CD4-positive, alpha-beta T cell (primary cell): Measurements from ENCODE around the gene BCL2L1. TPM values are rescaled to one million over a fixed set of nuclear protein-coding genes. Genes with fewer than 3 reads are reported as not detected.
A peak's percentile ranks its signal among the peaks of the same experiment; 100 is the strongest.
"Not testable (repeated sequence)": the region's sequence is repeated elsewhere in the genome, so short reads cannot be mapped to it uniquely, and the experiment has no call there.

Experiments
- ATAC-seq: fragments of 200-7000 bp; cut with Tn5 transposase; one replicate; pipeline ENCODE4 v1.10.0; 2022; ENCODE audit warnings: mild to moderate bottlenecking; ENCODE audit not compliant: poor library complexity
- CTCF ChIA-PET: fragments of 350-600 bp; sonication (Branson Sonifier 250); formaldehyde crosslinking; loops from one replicate; lab custom pipeline; 2021; ENCODE audit warnings: antibody characterized with exemption, inconsistent platforms; lab: Charles Lee
- POLR2A ChIA-PET: fragments of 350-600 bp; sonication (Branson Sonifier 250); formaldehyde crosslinking; loops from one replicate; lab custom pipeline; 2021; ENCODE audit warnings: antibody characterized with exemption, inconsistent platforms; lab: Charles Lee
- DNase-seq, 14 experiments: peaks; one replicate each; pipeline ENCODE4 v3.0.0-alpha.2; 2013 to 2020; ENCODE audit warnings: mixed read lengths in 2 of 14
- H3K27ac ChIP-seq, 2 donors: one replicate each; pipeline versions ENCODE4 v1.5.1 to v1.7.0; 2013; ENCODE audit warnings: low read length in 2 of 2, low read depth in 1 of 2, mild to moderate bottlenecking in 1 of 2
- H3K27me3 ChIP-seq, 2 experiments: 1 replicate in 1 of 2; 2 replicates in 1 of 2; pipeline versions ENCODE4 v1.6.1 to v1.7.0; 2013; ENCODE audit warnings: low read length in 2 of 2, control low read depth in 1 of 2, mild to moderate bottlenecking in 1 of 2, moderate library complexity in 1 of 2; ENCODE audit not compliant: insufficient read depth in 2 of 2, control insufficient read depth in 1 of 2
- H3K36me3 ChIP-seq: one replicate; pipeline ENCODE4 v1.6.1; 2013; ENCODE audit warnings: low read length, control low read depth; ENCODE audit not compliant: insufficient read depth
- H3K4me1 ChIP-seq: one replicate; pipeline ENCODE4 v1.6.1; 2013; ENCODE audit warnings: low read length, control low read depth; ENCODE audit not compliant: insufficient read depth
- H3K4me3 ChIP-seq: one replicate; pipeline ENCODE4 v1.5.1; 2013; ENCODE audit warnings: mild to moderate bottlenecking, low read length, moderate library complexity
- H3K9me3 ChIP-seq, 2 experiments: 1 replicate in 1 of 2; 2 replicates in 1 of 2; pipeline versions ENCODE4 v1.6.1 to v1.7.0; 2013; ENCODE audit warnings: low read length in 2 of 2, mild to moderate bottlenecking in 2 of 2, control low read depth in 1 of 2, moderate library complexity in 1 of 2; ENCODE audit not compliant: control insufficient read depth in 1 of 2, insufficient read depth in 1 of 2
- H3K27ac Mint-ChIP-seq: one replicate; pipeline ENCODE4 v1.8.0; 2020; ENCODE audit warnings: mixed read lengths
- H3K27me3 Mint-ChIP-seq: one replicate; pipeline ENCODE4 v1.8.0; 2021; ENCODE audit warnings: mixed read lengths
- H3K36me3 Mint-ChIP-seq: one replicate; pipeline ENCODE4 v1.8.0; 2021; ENCODE audit warnings: low read depth, mixed read lengths
- H3K4me1 Mint-ChIP-seq: one replicate; pipeline ENCODE4 v1.8.0; 2021; ENCODE audit warnings: low read depth, mixed read lengths
- H3K4me3 Mint-ChIP-seq: one replicate; pipeline ENCODE4 v1.8.0; 2020; ENCODE audit warnings: mild to moderate bottlenecking, mixed read lengths
- H3K9me3 Mint-ChIP-seq: one replicate; pipeline ENCODE4 v1.8.0; 2020; ENCODE audit warnings: mixed read lengths
- CTCF ChIP-seq: fragments of 200-600 bp; IDR thresholded peaks from one replicate; pipeline ENCODE4 v1.8.0; 2022; ENCODE audit warnings: antibody characterized with exemption, mild to moderate bottlenecking
- intact Hi-C, 2 experiments: fragments of 100-400 bp; cut with DNase I in 1 of 2; cut with micrococcal nuclease in 1 of 2; formaldehyde crosslinking; loops; one replicate each; pipeline versions ENCODE4 v1.15.1 to v1.9.0; 2023 to 2025; cut with DNase I, micrococcal nuclease
- total RNA-seq, 174 experiments: library from RNA in 2 of 174; stranded (reverse) in 2 of 174; gene quantifications; one replicate each; pipeline ENCODE4 v1.2.3 and lab custom pipeline; 2021 to 2026

BCL2L1 gene
- total RNA-seq, 2 experiments from 2014 or later: 11.8 to 11.9 TPM

DNA sequence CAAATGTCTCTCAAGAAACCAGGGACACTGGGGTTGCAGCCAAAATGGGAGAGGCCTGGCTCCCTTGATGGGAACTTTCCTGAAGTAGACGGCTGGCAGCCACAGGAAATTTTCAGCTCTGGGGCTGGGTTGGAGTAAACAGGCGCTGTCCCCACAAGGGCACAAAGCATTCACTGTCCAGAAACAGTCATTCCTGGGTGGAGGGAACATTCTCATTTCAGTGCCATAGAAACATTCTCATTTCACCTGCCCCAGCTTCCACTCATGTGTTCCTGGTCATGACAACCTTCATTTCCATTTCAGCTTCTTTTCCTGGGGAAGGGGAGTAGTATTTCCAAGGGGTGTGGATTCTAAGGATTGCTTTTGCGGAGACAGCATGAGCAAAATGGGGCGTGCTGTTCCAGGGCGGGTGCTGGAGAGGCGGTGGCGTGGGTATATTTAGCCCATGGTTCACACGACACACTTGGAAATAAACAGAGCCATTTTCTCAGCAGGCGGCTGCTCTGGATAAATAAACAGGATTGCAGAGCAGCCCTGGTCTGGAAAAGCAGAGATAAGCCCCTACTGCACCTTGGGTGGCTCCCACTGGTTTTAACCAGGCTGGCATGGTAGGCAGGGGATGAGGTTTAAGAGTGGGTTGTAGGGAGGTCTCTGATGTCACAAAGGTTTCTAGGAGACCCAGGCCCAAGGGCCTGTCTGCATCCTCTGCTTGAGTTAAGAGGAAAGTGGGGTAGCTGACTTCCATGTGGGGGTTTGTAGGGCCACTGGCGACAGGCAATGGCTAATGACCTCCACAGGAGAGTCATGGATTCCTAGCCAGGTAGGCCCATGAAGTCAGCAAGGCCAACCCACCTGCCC lies 52.1 kb downstream of the BCL2L1 start:
- H3K4me3 Mint-ChIP-seq: no peak overlapping the region
- ChIA-PET CTCF (interaction anchor here (1.1 to 1.2 kb wide), 2 partner anchors 53 to 58 kb away, joined by 4 read pairs; no protein-coding TSS in a partner anchor), POLR2A (no interaction called here)
- no peaks in the 10 kb centered on the region for H3K27me3 Mint-ChIP-seq
- Histone ChIP-seq H3K36me3 (peaks cover 13% of the 10 kb centered on the region), H3K9me3 (no peaks in the 10 kb centered on the region), H3K27ac (no peak overlapping the region), H3K4me3 (no peak overlapping the region), H3K27me3 (no peaks in the 10 kb centered on the region), H3K4me1 (peaks cover 64% of the 10 kb centered on the region)
- intact Hi-C loops: no loop called here
- peaks cover 16% of the 10 kb centered on the region for H3K36me3 Mint-ChIP-seq
- TF ChIP-seq CTCF: no peak
- no peak for DNase-seq
- H3K4me1 Mint-ChIP-seq: peaks cover 49% of the 10 kb centered on the region
- H3K27ac Mint-ChIP-seq: peak overlapping the region; percentile 67
- no peak for ATAC-seq
- no peaks in the 10 kb centered on the region for H3K9me3 Mint-ChIP-seq

DNA sequence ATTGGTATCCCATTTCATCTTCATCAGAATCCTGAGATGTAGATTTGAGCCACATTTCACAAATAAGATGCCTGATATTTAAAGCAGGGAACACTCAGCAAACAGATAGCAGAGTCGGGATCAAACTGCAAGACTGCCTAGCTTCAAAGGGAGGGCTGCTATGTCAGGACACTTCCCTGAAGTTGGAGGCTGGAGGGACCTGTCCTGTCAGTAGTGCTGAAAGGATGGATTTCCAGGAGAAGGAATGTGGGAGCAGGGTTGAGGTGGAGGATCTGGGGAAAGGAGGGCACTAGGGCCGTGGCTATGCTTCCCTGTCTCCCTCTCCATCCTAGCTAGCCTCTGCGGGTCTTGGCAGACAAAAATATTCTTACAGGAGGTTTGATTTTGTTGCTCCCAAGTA lies 52.8 kb downstream of the BCL2L1 start:
- Mint-ChIP-seq H3K27ac (peak overlapping the region; percentile 51), H3K4me1 (peaks cover 42% of the 10 kb centered on the region), H3K36me3 (peaks cover 17% of the 10 kb centered on the region), H3K4me3 (no peak overlapping the region), H3K9me3 (no peaks in the 10 kb centered on the region), H3K27me3 (no peaks in the 10 kb centered on the region)
- intact Hi-C loops: no loop called here
- Histone ChIP-seq H3K4me1 (peaks cover 56% of the 10 kb centered on the region), H3K27ac (no peak overlapping the region), H3K36me3 (peaks cover 20% of the 10 kb centered on the region), H3K9me3 (no peaks in the 10 kb centered on the region), H3K27me3 (no peaks in the 10 kb centered on the region), H3K4me3 (no peak overlapping the region)
- CTCF ChIA-PET: interaction anchor here (1.1 to 1.9 kb wide), 2 partner anchors 54 kb away, joined by 4 to 7 read pairs; no protein-coding TSS in a partner anchor
- no peak for DNase-seq
- no peak for ATAC-seq
- TF ChIP-seq CTCF: no peak
- POLR2A ChIA-PET: no interaction called here

GRCh38 chr20:31668944-31669343 lies 53.7 kb downstream of the BCL2L1 start:
- Mint-ChIP-seq H3K36me3 (peaks cover 16% of the 10 kb centered on the region), H3K27ac (peak overlapping the region; percentile 51), H3K4me1 (peaks cover 34% of the 10 kb centered on the region)
- H3K27me3 Mint-ChIP-seq, H3K4me3 ChIP-seq, ATAC-seq, intact Hi-C loops, H3K9me3 ChIP-seq, H3K4me3 Mint-ChIP-seq, H3K27me3 ChIP-seq, H3K9me3 Mint-ChIP-seq, H3K27ac ChIP-seq, POLR2A ChIA-PET, DNase-seq: not testable (repeated sequence)
- H3K4me1 ChIP-seq: peaks cover 47% of the 10 kb centered on the region
- peaks cover 24% of the 10 kb centered on the region for H3K36me3 ChIP-seq
- CTCF ChIA-PET: interaction anchor here (0.7 to 1.9 kb wide), 3 partner anchors 17 to 55 kb away, joined by 3 to 7 read pairs (median 4); no protein-coding TSS in a partner anchor
